GM19099 (cell line): ENCODE measurements around the gene ESPNL.

Source experiments
- POLR2A ChIP-seq: IDR thresholded peaks from 3 replicates; pipeline ENCODE4 v1.6.1; 2011; ENCODE audit warnings: low read depth; ENCODE audit not compliant: insufficient read length; ENCODE audit errors: extremely low read depth

The ESPNL gene

GRCh38 chr2:238146884-238147544, 46.9 kb downstream of the ESPNL start:
- no peak for TF ChIP-seq POLR2A

- TF ChIP-seq POLR2A: no peak
Observed at GRCh38 chr2:238148981-238149380, 48.8 kb downstream of the ESPNL start.

- no peak for TF ChIP-seq POLR2A
Observed at GRCh38 chr2:238149841-238150572, 49.9 kb downstream of the ESPNL start.

GRCh38 chr2:238150686-238151085, 50.5 kb downstream of the ESPNL start:
- TF ChIP-seq POLR2A: no peak

GRCh38 chr2:238151205-238151604, 51.1 kb downstream of the ESPNL start:
- TF ChIP-seq POLR2A: no peak

DNA sequence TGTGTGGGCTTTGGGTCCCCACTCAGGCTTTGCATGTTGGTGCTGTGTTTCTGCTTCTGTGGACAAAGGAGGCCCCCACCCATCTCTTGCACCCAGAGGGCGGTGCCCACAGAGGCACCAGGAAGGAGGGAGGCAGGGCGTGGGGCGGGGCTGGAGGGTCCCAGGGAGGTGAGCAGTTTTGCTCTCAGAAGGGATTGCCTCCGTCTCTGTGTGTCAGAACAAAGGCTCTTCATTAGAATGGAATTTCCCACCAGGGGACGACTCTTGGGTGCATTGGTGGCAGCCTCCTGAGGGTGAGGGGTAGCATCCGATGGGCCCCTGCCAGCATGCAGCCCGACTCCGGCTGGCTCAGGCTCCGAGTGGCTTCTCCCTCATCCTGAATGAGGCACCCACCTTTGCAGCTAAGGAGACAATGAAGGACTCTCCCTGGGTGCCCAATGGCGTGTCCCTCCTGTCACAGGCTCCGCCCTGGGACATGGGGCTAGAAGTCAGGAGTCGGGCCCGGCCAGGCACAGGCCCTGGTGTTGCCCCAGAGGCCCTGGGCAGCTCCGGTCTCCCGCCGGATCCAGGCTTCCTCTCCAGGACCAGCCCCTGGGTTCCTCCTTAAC, 51.6 kb downstream of the ESPNL start:
- TF ChIP-seq POLR2A: no peak

DNA sequence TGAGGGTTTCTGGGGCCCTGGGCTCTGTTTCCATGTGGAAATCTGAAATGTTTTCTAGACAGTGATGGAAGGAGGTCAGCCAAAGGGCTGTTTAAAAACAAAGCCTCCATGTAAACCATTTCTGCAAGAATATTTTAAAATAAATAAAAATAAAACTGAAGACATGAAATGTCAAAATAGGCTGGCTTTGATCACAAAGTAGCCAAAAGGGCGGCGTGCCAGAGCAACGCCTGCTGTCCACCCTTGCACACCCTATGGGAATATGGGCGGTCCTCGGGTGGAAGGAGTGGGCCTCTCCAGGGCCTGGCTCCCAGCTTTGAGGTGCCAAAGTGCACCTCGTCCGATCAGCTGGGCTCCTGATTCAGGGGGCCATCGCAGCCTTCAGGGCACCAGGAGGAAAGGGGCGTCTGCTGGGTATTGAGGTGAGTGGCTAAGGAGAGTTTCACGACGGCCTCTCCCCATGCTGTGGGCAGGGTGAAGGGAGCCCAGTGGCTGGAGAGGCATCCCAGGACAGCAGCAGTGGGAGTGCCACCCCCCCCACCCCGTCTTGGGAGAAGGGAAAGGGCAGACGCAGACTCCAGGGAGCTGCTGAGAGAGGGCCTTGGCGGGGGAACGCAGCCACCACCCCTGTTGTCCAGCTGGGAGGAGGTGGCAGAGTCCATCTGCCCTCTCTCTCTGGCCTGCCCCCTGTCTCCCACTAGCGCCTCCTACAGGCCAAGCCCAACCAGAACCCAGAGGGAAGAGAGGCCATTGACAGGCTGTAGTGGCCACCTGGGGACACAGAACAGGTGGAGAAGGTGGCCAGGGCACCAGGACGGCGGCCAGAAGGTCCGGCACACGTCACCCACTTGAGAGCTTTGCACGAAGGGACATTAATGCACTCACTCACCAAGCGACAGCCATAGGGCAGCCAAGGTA, 52.9 kb downstream of the ESPNL start:
- TF ChIP-seq POLR2A: no peak

GRCh38 chr2:238154570-238154969, 54.4 kb downstream of the ESPNL start:
- no peak for TF ChIP-seq POLR2A

DNA sequence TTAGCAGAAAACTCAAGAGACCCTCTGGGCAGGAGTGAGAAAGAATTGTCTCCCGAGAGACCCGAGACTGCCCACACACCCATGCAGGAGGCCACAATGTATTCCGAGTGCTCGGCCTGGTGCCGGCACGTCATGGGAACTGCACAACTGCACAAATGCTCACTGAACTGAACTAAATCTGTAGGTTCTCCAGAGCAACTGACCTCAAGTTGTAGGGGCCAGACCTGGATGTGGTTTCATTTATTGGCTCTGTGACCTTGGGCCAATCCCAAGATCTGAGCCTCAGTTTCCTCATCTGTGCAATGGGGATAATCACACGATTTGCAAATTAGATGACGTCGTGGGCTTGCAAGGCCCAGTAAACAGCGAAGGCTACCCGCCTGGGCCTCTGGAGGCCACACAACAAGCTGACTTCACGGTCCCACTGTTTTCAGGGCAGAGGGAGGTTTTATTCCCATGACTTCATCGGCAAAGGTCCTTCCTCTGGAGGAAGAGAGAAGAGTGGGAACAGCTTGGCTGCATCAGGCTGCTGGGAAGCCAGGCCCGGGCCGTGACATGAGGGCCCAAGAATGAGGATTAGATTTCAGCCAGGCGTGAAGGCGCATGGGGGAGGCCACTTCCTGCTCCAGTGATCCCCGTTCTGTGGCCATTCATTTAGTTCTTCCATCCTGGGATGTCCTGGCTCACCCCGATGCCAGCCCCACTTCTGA, 55.1 kb downstream of the ESPNL start:
- no peak for TF ChIP-seq POLR2A

- no peak for TF ChIP-seq POLR2A
Observed at GRCh38 chr2:238155761-238156694, 55.9 kb downstream of the ESPNL start.

DNA sequence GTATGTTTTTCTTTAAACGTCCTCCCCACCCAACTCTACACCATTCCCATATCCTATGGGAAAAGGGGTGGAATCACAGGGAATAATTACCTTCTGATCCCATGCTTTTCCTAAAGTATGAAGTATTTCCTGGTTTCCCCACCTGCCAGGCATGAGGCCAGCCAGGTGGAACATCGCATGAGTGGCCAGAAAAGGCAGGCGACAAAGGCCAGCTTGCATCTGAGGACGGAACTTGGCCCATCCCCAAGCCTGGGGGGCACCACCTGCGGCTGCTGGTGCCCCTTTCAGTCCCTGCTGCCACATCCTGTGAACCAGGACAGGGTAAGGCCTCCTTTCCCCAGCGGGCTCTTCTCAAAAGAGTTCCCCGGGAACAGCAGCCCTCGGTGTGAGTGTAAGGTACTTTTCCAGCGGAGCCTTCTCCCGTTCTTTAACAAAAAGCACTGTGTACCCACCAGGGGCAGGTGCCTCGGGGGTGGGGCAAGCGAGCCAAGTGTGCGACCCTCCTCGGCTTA, 57.4 kb downstream of the ESPNL start:
- no peak for TF ChIP-seq POLR2A

DNA sequence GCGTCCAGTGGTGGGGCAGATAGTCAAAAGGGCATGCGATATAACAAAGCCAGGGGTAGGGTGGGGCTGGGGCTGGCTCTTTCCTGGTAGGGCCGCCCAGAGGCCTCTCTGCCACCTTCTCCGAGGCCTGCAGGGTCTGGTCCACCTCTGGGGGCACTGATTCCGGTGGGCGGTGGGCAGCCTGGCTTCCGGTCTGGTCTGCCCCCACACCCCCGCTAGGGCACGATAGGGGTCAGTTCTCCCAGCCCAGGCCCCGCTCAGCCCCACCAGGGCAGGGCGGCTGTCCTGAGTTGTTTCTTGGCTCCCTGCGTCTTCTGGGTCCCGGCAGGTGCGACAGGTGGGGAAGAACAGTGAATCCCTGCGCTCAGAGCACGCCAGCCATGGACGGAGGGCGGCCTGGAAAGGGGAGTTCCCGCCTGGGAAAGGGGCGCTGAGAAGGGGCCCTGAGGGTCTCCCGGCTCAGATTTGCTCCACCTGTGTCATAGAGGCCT, 57.9 kb downstream of the ESPNL start:
- TF ChIP-seq POLR2A: no peak

GRCh38 chr2:238158509-238159070, 58.5 kb downstream of the ESPNL start, which contains the start of gene ERFE:
ERFE (plus strand) TSS chr2:238158970; CDS start chr2:238159008, 38 bp downstream.
- no peak for TF ChIP-seq POLR2A
